ENCODE results near the gene FLT3LG.

Gene FLT3LG

DNA sequence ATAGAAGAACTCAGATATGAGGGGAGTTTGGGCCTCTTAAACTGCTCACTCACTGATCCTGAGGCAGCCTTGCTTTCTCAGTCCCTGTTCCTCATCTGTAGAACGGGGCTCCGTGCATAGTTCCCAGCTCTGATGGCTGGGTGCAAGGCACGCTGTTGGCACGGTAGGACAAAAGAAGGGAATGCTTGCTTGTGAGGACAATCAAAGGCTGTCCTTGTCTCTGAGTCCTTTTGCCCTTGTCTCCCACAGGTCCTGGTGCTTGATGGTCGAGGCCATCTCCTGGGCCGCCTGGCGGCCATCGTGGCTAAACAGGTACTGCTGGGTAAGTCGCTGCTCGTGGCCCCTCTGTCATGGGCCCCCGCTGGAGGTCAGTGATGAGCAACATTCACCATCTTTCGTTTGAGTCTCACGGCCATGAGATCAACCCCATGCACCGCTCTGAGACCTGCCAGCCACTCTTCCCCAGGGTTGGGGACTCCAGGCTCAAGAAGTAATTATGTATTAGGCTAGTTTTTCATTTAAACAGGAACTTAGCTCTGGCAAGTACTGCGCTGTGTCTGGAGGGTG, 15.7 kb downstream of the FLT3LG start:
- no peak for DNase-seq

DNA sequence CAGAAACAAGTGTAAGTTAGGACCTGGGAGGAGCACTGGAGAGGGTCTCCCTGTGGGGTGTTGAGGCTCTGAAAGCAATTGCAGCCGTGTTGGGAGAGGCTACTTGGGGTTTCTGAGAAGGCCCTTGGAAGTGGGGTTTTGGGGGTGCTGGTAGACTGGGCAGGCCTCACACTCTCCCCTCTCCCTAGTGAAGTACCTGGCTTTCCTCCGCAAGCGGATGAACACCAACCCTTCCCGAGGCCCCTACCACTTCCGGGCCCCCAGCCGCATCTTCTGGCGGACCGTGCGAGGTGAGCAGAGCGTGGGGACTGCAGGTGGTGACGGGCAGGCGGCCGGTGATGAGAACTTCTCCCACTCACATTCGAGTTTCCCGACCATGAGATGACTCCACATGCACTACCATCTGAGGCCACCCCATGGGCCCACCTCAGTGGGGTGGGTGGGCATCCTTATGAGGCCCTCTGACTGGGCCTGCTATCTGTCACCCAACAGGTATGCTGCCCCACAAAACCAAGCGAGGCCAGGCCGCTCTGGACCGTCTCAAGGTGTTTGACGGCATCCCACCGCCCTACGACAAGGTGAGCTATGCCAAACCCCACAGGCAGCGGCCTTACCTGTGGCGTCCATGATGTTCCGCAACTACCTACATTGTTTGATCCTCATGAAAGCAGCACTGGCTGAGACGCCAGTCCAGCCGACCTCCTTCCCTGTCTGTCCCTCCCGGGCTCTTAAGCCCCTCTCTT, 16.4 kb downstream of the FLT3LG start:
- no peak for DNase-seq

- no peak for DNase-seq
These were observed 17.2 kb downstream of the FLT3LG start for GRCh38 chr19:49491030-49491803.

- DNase-seq = no peak
These were observed 18.0 kb downstream of the FLT3LG start for GRCh38 chr19:49491804-49492572.

- DNase-seq = no peak
These were observed 18.8 kb downstream of the FLT3LG start for GRCh38 chr19:49492573-49493405.

- DNase-seq = no peak
These were observed 22.6 kb downstream of the FLT3LG start for GRCh38 chr19:49496574-49497008.

GRCh38 chr19:49497047-49497788, 23.2 kb downstream of the FLT3LG start:
- DNase-seq = peak; percentile 45

DNA sequence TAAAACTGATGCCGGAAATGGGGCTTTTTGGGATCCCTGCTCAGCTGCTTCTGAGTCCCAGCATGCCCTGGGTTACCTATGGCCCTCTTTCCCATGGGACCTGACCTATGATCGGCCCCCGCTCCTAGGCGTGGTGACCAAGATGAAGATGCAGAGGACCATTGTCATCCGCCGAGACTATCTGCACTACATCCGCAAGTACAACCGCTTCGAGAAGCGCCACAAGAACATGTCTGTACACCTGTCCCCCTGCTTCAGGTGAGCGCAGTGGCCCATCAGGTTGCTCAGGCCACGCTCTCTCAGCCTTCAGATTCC, 23.7 kb downstream of the FLT3LG start:
- no peak for DNase-seq

- no peak for DNase-seq
These were observed 24.5 kb downstream of the FLT3LG start for GRCh38 chr19:49498475-49498874.

DNA sequence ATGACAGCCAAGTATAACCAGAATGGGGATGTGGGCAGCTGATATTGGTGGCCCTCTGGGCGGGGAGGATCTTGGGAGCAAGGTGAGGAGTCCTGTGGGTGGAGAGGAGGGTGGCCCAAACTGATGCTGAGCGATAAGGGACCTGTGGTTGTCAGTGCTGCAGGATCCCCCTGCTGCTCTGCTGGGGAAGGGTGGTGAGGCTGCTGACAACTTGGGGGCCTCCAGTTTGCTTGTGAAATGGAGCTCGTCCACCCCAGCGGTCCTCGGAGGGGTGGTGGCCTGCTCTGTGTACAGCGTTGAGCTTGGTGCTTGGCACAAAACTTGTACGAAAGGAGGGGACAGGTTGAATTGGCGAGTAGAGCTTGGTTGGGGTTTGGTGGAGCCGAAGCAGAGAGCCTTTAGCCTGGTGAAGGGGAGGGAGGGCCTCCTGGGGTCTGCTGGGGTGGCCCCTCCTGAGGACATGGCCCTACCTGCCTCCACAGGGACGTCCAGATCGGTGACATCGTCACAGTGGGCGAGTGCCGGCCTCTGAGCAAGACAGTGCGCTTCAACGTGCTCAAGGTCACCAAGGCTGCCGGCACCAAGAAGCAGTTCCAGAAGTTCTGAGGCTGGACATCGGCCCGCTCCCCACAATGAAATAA, 25.1 kb downstream of the FLT3LG start:
- no peak for DNase-seq

GRCh38 chr19:49502866-49503581, 29.0 kb downstream of the FLT3LG start:
- peak; percentile 91 for DNase-seq

- no peak for DNase-seq
These were observed 29.6 kb downstream of the FLT3LG start for GRCh38 chr19:49503582-49503962.

- DNase-seq = peak; percentile 27
These were observed 32.6 kb downstream of the FLT3LG start for GRCh38 chr19:49506575-49507105.

- DNase-seq = no peak
These were observed 33.9 kb downstream of the FLT3LG start for GRCh38 chr19:49507803-49508494.

- peak; percentile 66 for DNase-seq
These were observed 39.1 kb downstream of the FLT3LG start for GRCh38 chr19:49512970-49513745.

- peak; percentile 32 for DNase-seq
These were observed 39.7 kb downstream of the FLT3LG start for GRCh38 chr19:49513746-49514118.

DNA sequence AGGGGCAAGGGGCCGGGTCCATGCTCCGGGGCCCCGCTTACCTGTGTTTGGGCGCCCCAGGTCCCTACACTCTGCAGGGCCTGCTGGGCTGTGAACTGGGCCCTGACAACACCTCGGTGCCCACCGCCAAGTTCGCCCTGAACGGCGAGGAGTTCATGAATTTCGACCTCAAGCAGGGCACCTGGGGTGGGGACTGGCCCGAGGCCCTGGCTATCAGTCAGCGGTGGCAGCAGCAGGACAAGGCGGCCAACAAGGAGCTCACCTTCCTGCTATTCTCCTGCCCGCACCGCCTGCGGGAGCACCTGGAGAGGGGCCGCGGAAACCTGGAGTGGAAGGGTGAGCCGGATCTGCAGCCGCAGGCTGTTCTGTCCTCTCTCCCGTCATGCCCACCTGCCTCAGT, 40.1 kb downstream of the FLT3LG start:
- DNase-seq = peak; percentile 24

DNA sequence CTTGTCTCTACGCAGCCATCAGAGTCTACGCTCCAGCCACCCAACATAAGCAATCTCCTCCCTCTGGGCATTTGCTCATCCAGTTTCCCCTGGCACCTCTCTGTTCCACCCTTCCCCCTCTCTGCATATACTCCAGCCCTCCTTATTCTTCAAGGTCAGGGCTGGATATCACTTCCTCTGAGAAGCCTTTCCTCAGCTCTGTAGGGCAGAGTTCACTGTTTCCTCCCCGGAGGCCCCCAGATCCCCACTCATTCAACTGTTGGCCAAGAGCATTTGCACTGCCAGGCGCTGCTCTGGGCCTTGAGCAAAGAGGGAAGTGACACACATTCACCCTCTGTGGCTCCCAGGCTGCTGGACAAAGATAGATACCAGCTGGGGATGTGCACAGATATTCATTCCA, 41.8 kb downstream of the FLT3LG start:
- DNase-seq = no peak

DNA sequence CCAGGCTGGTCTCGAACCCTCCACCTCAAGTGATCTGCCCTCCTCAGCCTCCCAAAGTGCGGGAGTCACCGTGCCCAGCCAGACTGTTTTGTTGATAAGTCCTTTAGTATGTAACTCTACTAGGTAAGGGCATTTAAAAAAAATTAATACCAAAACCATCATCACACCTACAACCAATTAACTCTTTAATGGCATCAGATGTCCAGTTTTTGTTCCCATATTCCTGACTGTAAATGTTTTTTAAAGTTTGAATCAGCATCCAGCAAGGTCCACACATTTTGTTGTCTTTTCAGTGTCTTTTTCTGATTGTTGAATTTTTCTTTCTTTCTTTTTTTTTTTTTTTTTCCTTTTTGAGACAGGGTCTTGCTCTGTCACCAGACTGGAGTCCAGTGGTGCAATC, 44.0 kb downstream of the FLT3LG start:
- DNase-seq = no peak
